ENCODE results near the gene YPEL1.

The YPEL1 gene

GRCh38 chr22:21739828-21740377, 4.3 kb upstream of the YPEL1 start:
- H3K36me3 ChIP-seq (ENCODE audit: insufficient read depth) = no peaks in the 10 kb centered on the region
- H3K27ac ChIP-seq = no peak overlapping the region
- H3K79me2 ChIP-seq (ENCODE audit: insufficient read depth, low read depth) = no peaks in the 10 kb centered on the region
- no peak overlapping the region for H3K9ac ChIP-seq
- H2AFZ ChIP-seq (ENCODE audit: low read depth) = no peak overlapping the region
- H3K27me3 ChIP-seq (ENCODE audit: insufficient read depth, low read depth) = no peaks in the 10 kb centered on the region
- H3K4me1 ChIP-seq (ENCODE audit: low read depth, poor library complexity, severe bottlenecking) = no peaks in the 10 kb centered on the region
- H4K20me1 ChIP-seq (ENCODE audit: insufficient read depth) = no peaks in the 10 kb centered on the region
- no peak for TF ChIP-seq CTCF (conservative IDR thresholded peaks at IDR 0.05; ENCODE audit: low read depth, low read length)
- no peak overlapping the region for H3K4me2 ChIP-seq
- no peak overlapping the region for H3K4me3 ChIP-seq (IDR thresholded peaks at IDR 0.05; ENCODE audit: insufficient read depth, low read depth, low read length)

GRCh38 chr22:21738966-21739365, 3.4 kb upstream of the YPEL1 start:
- H3K27ac ChIP-seq = no peak overlapping the region
- H3K27me3 ChIP-seq (ENCODE audit: insufficient read depth, low read depth) = no peaks in the 10 kb centered on the region

GRCh38 chr22:21738081-21738480, 2.5 kb upstream of the YPEL1 start:
- no peak overlapping the region for H3K4me2 ChIP-seq
- H3K27me3 ChIP-seq (ENCODE audit: insufficient read depth, low read depth) = no peaks in the 10 kb centered on the region
- no peak for TF ChIP-seq CTCF (conservative IDR thresholded peaks at IDR 0.05; ENCODE audit: low read depth, low read length)
- peaks cover 10% of the 10 kb centered on the region for H3K4me1 ChIP-seq (ENCODE audit: low read depth, poor library complexity, severe bottlenecking)
- H3K27ac ChIP-seq = no peak overlapping the region
- no peaks in the 10 kb centered on the region for H3K36me3 ChIP-seq (ENCODE audit: insufficient read depth)
- H3K4me3 ChIP-seq (IDR thresholded peaks at IDR 0.05; ENCODE audit: insufficient read depth, low read depth, low read length) = no peak overlapping the region
- H3K9ac ChIP-seq = no peak overlapping the region
- H4K20me1 ChIP-seq (ENCODE audit: insufficient read depth) = no peaks in the 10 kb centered on the region
- H3K79me2 ChIP-seq (ENCODE audit: insufficient read depth, low read depth) = no peaks in the 10 kb centered on the region
- no peak overlapping the region for H2AFZ ChIP-seq (ENCODE audit: low read depth)

More at GRCh38 chr22:21738966-21739365, 3.4 kb upstream of the YPEL1 start:
- no peak overlapping the region for H3K4me3 ChIP-seq (IDR thresholded peaks at IDR 0.05; ENCODE audit: insufficient read depth, low read depth, low read length)
- no peaks in the 10 kb centered on the region for H3K36me3 ChIP-seq (ENCODE audit: insufficient read depth)
- no peak overlapping the region for H2AFZ ChIP-seq (ENCODE audit: low read depth)
- no peaks in the 10 kb centered on the region for H3K79me2 ChIP-seq (ENCODE audit: insufficient read depth, low read depth)
- TF ChIP-seq CTCF (conservative IDR thresholded peaks at IDR 0.05; ENCODE audit: low read depth, low read length) = no peak
- H3K4me1 ChIP-seq (ENCODE audit: low read depth, poor library complexity, severe bottlenecking) = peaks cover 8% of the 10 kb centered on the region
- H3K4me2 ChIP-seq = no peak overlapping the region
- H4K20me1 ChIP-seq (ENCODE audit: insufficient read depth) = no peaks in the 10 kb centered on the region
- no peak overlapping the region for H3K9ac ChIP-seq

- Histone ChIP-seq H4K20me1 (ENCODE audit: insufficient read depth) (no peaks in the 10 kb centered on the region), H3K79me2 (ENCODE audit: insufficient read depth, low read depth) (no peaks in the 10 kb centered on the region), H3K4me3 (IDR thresholded peaks at IDR 0.05; ENCODE audit: insufficient read depth, low read depth, low read length) (no peak overlapping the region), H3K27me3 (ENCODE audit: insufficient read depth, low read depth) (no peaks in the 10 kb centered on the region), H3K4me1 (ENCODE audit: low read depth, poor library complexity, severe bottlenecking) (peaks cover 10% of the 10 kb centered on the region), H3K27ac (no peak overlapping the region), H3K36me3 (ENCODE audit: insufficient read depth) (no peaks in the 10 kb centered on the region), H2AFZ (ENCODE audit: low read depth) (no peak overlapping the region), H3K9ac (no peak overlapping the region), H3K4me2 (no peak overlapping the region)
- TF ChIP-seq CTCF (conservative IDR thresholded peaks at IDR 0.05; ENCODE audit: low read depth, low read length) = no peak
These were observed 1.4 kb upstream of the YPEL1 start for GRCh38 chr22:21736948-21737347.

All from KMS-11 (cell line).